HEK293 (cell line): ENCODE data around the gene FHAD1.

Experiments used
- CTCF ChIA-PET: fragments of 350-600 bp; formaldehyde crosslinking; extraction: SDS; loops from one replicate; lab custom pipeline; 2021; ENCODE audit warnings: antibody characterized with exemption; lab: Yijun Ruan, JAX
- POLR2A ChIA-PET: fragments of 300-600 bp; formaldehyde crosslinking; extraction: SDS; loops from one replicate; lab custom pipeline; 2020; ENCODE audit warnings: antibody characterized with exemption, inconsistent platforms; lab: Yijun Ruan, JAX
- H3K27ac ChIP-seq: fragments of 200-500 bp; sonication (Bioruptor generic); 2 replicates; pipeline ENCODE4 v1.5.1; 2014; ENCODE audit warnings: low read depth, low read length, control low read depth, inconsistent platforms; ENCODE audit errors: extremely low read depth
- H3K36me3 ChIP-seq, 2 experiments: fragments of 200-500 bp in 1 of 2; sonication (Bioruptor generic) in 1 of 2; 1 replicate in 1 of 2; 2 replicates in 1 of 2; pipeline ENCODE4 v1.5.1; 2014 to 2017; ENCODE audit warnings: inconsistent platforms in 2 of 2, low read length in 2 of 2; ENCODE audit not compliant: control insufficient read depth in 2 of 2, insufficient read depth in 1 of 2
- H3K4me1 ChIP-seq: fragments of 200-500 bp; sonication (Bioruptor generic); 2 replicates; pipeline ENCODE4 v1.5.1; 2014; ENCODE audit warnings: mild to moderate bottlenecking, low read length, inconsistent platforms; ENCODE audit not compliant: control insufficient read depth, insufficient read depth
- H3K4me3 ChIP-seq: 2 replicates; pipeline ENCODE4 v1.5.1; 2011; ENCODE audit warnings: low read depth, mild to moderate bottlenecking, control low read depth, low read length, moderate library complexity
- H3K9me3 ChIP-seq: fragments of 200-500 bp; sonication (Bioruptor generic); 2 replicates; pipeline ENCODE4 v1.5.1; 2014; ENCODE audit warnings: low read depth, low read length, inconsistent platforms; ENCODE audit not compliant: control insufficient read depth, insufficient read depth
- ATF2 ChIP-seq: fragments of 450-650 bp; formaldehyde crosslinking; IDR thresholded peaks from 2 replicates; pipeline ENCODE4 v1.5.1; 2016; ENCODE audit warnings: missing biosample characterization, missing genetic modification characterization, low read depth
- FEZF1 ChIP-seq: fragments of 450-650 bp; formaldehyde crosslinking; IDR thresholded peaks from 2 replicates; pipeline ENCODE4 v1.5.1; 2016; ENCODE audit warnings: missing biosample characterization, missing genetic modification characterization
- SETDB1 ChIP-seq: IDR thresholded peaks from one replicate; pipeline ENCODE4 v1.6.1; 2017; ENCODE audit warnings: mild to moderate bottlenecking, low read length, moderate library complexity, mixed read lengths; ENCODE audit not compliant: insufficient read length
- SP2 ChIP-seq: fragments of 450-650 bp; formaldehyde crosslinking; IDR thresholded peaks from 2 replicates; pipeline ENCODE4 v1.5.1; 2016; ENCODE audit warnings: missing biosample characterization, missing genetic modification characterization
- ZBTB10 ChIP-seq: fragments of 450-650 bp; formaldehyde crosslinking; IDR thresholded peaks from 2 replicates; pipeline ENCODE4 v1.5.1; 2016; ENCODE audit warnings: missing biosample characterization, missing genetic modification characterization
- ZFP3 ChIP-seq: fragments of 450-650 bp; formaldehyde crosslinking; IDR thresholded peaks from 2 replicates; pipeline ENCODE4 v1.5.1; 2016; ENCODE audit warnings: low read depth, missing biosample characterization, missing genetic modification characterization
- ZFP41 ChIP-seq: fragments of 450-650 bp; formaldehyde crosslinking; IDR thresholded peaks from 2 replicates; pipeline ENCODE4 v1.5.1; 2016; ENCODE audit warnings: missing biosample characterization, missing genetic modification characterization, borderline replicate concordance
- ZNF211 ChIP-seq: fragments of 450-650 bp; formaldehyde crosslinking; IDR thresholded peaks from 2 replicates; pipeline ENCODE4 v1.5.1; 2016; ENCODE audit warnings: low read depth, missing biosample characterization, missing genetic modification characterization
- ZNF280D ChIP-seq: fragments of 450-650 bp; formaldehyde crosslinking; IDR thresholded peaks from 2 replicates; pipeline ENCODE4 v1.5.1; 2016; ENCODE audit warnings: missing biosample characterization, missing genetic modification characterization
- ZNF580 ChIP-seq: fragments of 450-650 bp; formaldehyde crosslinking; IDR thresholded peaks from 2 replicates; pipeline ENCODE4 v1.5.1; 2016; ENCODE audit warnings: missing biosample characterization, missing genetic modification characterization
- ZNF645 ChIP-seq: fragments of 450-650 bp; formaldehyde crosslinking; IDR thresholded peaks from 2 replicates; pipeline ENCODE4; 2016; ENCODE audit warnings: missing biosample characterization, missing genetic modification characterization
- ZNF704 ChIP-seq: fragments of 450-650 bp; formaldehyde crosslinking; IDR thresholded peaks from 2 replicates; pipeline ENCODE4 v1.5.1; 2016; ENCODE audit warnings: missing biosample characterization, missing genetic modification characterization
- ZNF777 ChIP-seq: fragments of 450-650 bp; formaldehyde crosslinking; IDR thresholded peaks from 2 replicates; pipeline ENCODE4 v1.5.1; 2017; ENCODE audit warnings: missing biosample characterization, missing genetic modification characterization, borderline replicate concordance

Gene FHAD1

GRCh38 chr1:15311122-15311822 lies 64.2 kb downstream of the FHAD1 start:
- H3K27ac ChIP-seq: no peak overlapping the region
- H3K4me1 ChIP-seq: no peaks in the 10 kb centered on the region
- H3K4me3 ChIP-seq: no peak overlapping the region
- TF ChIP-seq ZFP3 (tag by site-specific recombination) (no peak), ZNF777 (tag by site-specific recombination) (no peak), ZNF580 (no peak), ZNF645 (tag by site-specific recombination) (no peak), ZNF211 (tag by site-specific recombination) (no peak), FEZF1 (tag by site-specific recombination) (no peak), ZNF704 (tag by site-specific recombination) (no peak), SP2 (tag by site-specific recombination) (no peak), ATF2 (tag by site-specific recombination) (no peak), ZFP41 (tag by site-specific recombination) (no peak)
- TF ChIP-seq, all 188 proteins: peak for 0
- H3K36me3 ChIP-seq: no peaks in the 10 kb centered on the region
- CTCF ChIA-PET: interaction anchor here (1.7 kb wide), 1 partner anchor 13 kb away, joined by 8 read pairs; no protein-coding TSS in a partner anchor
- no peaks in the 10 kb centered on the region for H3K9me3 ChIP-seq
- POLR2A ChIA-PET: no interaction called here

GRCh38 chr1:15311880-15312279 lies 64.9 kb downstream of the FHAD1 start:
- Histone ChIP-seq H3K36me3 (no peaks in the 10 kb centered on the region), H3K9me3 (no peaks in the 10 kb centered on the region), H3K27ac (no peak overlapping the region), H3K4me3 (no peak overlapping the region), H3K4me1 (no peaks in the 10 kb centered on the region)
- TF ChIP-seq SETDB1: peak; percentile 51
- TF ChIP-seq ZNF280D: no peak
- TF ChIP-seq ZBTB10: no peak
- CTCF ChIA-PET: interaction anchor here (1.7 kb wide), 1 partner anchor 12 kb away, joined by 8 read pairs; no protein-coding TSS in a partner anchor
- POLR2A ChIA-PET: no interaction called here
